HG03354 (cell line): ENCODE measurements around the gene UTP11.

Experiments
- ATAC-seq: cut with Tn5 transposase; IDR thresholded peaks from one replicate; pipeline ENCODE4 v1.9.1; 2021; ENCODE audit warnings: mild to moderate bottlenecking; ENCODE audit not compliant: unreplicated experiment, poor library complexity, severe bottlenecking

Gene UTP11

GRCh38 chr1:38044221-38045215 lies 32.0 kb downstream of the UTP11 start:
- no peak for ATAC-seq

DNA sequence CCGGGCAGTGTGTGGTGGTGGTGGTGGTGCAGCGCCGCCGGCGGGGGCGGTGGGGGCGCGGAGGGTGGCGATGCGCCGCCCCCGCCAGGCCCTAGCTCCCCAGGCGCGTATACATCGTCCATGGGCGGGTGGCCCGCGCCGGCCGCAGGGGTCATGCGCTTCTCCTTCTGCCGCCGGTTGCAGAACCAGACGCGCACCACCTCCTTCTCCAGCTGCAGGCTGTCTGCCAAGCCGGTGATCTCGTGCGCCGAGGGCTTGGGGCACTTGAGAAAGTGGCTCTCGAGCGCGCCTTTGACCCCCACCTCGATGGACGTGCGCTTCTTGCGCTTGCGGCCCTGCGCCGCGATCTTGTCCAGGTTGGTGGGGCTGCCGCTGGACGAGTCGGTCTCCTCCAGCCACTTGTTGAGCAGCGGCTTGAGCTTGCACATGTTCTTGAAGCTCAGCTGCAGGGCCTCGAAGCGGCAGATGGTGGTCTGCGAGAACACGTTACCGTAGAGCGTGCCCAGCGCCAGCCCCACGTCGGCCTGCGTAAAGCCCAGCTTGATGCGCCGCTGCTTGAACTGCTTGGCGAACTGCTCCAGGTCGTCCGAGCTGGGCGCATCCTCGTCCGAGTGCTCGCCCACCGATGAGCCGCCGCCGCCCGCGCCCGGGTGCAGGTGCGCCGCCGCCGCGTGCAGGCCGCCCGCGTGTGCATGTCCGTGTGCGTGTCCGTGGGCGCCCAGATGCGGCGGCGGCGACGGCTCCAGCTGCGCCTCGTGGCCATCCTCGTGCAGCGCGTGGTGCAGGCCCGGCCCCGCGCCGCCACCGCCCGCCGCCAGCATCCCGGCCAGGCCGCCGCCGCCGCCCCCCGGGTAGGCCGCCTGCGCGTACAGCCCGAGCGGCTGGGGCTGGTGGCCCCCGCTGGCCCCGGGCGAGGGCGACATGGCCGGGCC lies 33.1 kb downstream of the UTP11 start:
- ATAC-seq: peak; percentile 7

- peak; percentile 26 for ATAC-seq
These were observed 33.9 kb downstream of the UTP11 start, which contains the start of gene POU3F1 for GRCh38 chr1:38046333-38046883. POU3F1 (minus strand) TSS chr1:38046793; CDS start chr1:38046743, 50 bp downstream.

- peak; percentile 64 for ATAC-seq
These were observed 34.5 kb downstream of the UTP11 start for GRCh38 chr1:38046884-38047602.

GRCh38 chr1:38047603-38048141 lies 35.1 kb downstream of the UTP11 start:
- ATAC-seq: no peak

DNA sequence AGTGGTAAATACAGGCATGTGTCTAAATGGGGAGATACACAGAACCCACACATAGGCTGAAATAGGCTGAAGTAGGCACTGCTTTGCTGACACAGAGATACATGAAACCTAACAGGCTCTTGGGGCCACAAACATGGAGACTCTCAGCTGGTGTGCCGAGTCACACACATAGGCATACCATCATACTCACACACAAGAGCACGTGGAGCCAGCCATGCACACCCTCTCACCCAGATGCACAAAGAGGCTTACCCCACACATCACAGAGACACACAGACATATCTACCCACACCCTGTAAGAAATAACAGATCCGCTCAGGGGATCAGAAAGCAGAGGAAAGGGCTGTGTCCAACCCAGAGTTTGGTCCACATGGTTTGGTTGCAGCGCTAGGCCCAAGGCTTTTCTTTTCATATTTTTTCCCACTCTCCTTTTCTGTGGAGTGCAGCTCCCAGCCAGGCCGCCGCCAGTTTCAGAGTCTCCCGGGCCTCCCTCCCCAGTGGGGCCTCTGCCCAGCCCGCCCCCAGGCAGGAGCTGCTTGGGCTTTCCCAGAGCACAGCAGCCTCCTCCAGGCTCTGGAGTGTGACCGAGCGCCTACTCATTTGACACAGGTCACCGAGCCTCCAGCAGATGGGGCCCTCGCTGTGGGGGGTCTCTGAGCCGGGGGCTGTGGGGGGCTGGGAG lies 38.0 kb downstream of the UTP11 start:
- no peak for ATAC-seq

GRCh38 chr1:38051079-38051543 lies 38.6 kb downstream of the UTP11 start:
- no peak for ATAC-seq

DNA sequence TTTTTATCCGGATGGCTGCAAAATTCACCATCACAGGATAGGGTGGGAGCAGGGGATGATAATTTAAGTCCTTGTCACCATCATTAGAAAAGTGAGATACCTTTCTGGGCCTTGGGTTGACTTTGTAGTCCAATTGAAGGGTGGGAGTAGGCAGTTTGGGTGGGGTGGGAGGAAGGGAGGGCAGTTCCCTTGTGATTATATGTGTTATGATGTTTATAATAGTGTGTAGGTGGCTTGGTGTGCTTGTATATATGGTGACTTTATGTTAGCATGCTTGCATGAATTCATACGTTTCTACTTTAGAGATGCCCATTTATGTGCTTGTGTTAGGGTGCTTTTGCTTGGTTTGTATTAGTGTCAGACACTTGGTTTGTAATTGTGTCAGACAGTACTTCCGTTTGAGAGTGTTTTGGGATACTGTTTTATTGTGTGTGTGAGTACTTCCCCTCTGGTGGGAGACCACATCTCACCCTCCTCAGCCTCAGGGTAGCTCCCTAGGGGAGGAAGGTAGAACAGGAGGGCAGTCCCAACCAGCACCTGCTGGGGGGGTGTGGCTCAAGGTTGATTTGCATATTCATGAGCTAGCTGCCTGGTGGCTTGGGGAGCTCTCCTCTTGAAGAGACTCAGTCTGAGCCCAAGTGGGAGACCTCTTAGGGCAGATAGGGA lies 40.3 kb downstream of the UTP11 start:
- peak; percentile 78 for ATAC-seq

DNA sequence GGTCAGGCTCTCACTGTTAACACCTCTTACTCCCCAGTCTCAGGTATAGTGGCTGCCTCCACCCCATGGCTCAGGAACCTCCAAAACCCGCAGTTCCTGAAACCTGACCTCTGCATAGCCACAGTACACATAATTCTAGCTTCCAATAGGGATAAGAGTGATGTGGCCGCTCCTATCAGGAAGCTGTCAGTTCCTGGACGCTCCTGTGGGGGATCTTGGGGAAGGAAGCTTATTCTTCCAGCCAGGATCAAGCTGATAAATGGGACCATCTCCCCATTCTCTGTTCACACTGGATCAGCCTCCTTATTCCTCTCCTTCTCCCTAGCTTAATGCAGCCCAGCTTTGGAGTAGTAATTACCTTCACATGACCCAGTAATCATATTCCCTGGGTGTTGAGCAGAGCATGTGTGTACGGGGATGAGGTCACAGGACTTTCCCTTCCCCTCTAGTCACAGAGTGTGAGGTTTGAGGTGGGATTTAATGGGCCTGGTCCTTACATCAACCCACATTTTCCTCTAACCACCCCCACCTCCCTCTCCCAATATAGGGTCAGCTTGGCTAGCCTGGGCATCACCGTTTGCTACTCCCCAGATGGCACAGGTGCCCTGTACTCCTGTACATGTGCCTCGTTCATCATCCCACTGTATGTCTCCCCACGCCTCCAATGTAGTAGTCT lies 41.0 kb downstream of the UTP11 start:
- ATAC-seq: no peak

GRCh38 chr1:38055398-38055797 lies 42.9 kb downstream of the UTP11 start:
- no peak for ATAC-seq

- ATAC-seq: no peak
These were observed 43.4 kb downstream of the UTP11 start for GRCh38 chr1:38055965-38056364.

GRCh38 chr1:38059635-38060250 lies 47.2 kb downstream of the UTP11 start:
- no peak for ATAC-seq

- ATAC-seq: no peak
These were observed 48.0 kb downstream of the UTP11 start for GRCh38 chr1:38060498-38060897.

DNA sequence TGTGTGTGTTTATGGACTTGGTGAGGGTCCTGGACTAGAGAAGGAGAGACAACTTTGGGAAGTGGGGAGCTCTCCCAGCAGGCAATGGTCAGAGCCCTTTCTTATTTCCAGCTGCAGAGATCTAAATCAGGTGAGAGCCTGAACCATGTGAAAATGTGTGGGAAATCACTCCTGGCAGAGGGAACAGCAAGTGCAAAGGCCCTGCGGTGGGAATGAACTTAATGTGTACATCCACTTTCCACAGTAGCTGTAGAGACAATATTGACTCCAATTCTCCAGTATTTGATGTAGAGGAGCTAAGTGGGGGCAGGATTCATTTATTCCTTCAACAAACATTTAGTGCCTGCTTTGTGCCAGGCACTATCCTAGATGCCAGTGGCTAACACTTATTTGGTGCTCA lies 48.8 kb downstream of the UTP11 start:
- ATAC-seq: no peak

GRCh38 chr1:38061883-38062328 lies 49.4 kb downstream of the UTP11 start:
- ATAC-seq: peak; percentile 58

DNA sequence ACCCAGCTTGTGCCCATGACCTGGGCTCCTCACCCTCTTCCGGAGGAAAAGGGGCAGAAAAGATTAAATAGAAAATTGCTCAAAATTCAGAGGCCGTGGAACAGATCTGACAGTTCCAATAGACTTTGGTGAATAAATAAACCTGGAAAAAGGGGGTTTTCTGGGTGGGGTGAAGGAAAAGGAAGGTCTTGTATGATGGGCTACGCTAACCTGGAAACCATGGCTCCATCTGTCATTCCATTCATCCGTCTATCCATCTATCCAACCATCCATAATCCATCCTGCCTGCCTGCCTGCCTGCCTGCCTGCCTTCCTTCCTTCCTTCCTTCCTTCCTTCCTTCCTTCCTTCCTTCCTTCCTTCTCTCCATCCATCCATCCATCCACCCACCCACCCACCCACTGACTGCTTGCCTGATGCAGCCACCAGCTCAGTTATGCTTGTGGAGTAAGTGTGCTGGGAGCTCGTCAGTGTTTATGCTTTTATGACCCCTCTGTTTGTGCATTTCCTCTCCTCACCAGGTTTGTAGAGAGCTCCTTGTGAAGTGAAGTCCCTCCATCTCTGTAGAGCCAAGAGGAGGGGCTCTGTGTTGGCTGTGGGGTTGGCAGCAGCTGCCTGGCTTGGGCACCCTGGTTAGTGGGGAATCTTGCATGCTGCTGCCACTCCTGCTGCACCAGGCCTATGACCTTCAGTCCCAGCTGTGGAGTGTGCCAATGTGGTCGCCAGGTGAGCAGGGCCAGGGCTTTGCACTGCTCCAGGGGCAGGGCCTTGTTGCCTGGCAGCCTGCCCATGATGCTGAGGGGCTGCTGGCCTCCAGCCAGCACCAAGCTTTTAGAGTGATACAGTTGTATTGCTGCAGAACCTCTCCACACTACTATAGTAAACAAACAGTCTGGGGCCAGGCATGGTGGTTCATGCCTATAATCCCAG lies 50.1 kb downstream of the UTP11 start:
- ATAC-seq: no peak
